ENCODE data around the gene DYNLRB1.

GRCh38 chr20:34507702-34508413 lies 8.4 kb upstream of the DYNLRB1 start:
- TF ChIP-seq SPEN (CRISPR knock-in tag; IDR thresholded peaks at IDR 0.05; ENCODE audit: low read depth) (no peak), CTCF (CRISPR knock-in tag; IDR thresholded peaks at IDR 0.05) (no peak), ZNF766 (CRISPR knock-in tag; IDR thresholded peaks at IDR 0.05; ENCODE audit: borderline replicate concordance) (no peak), ZNF317 (CRISPR knock-in tag; IDR thresholded peaks at IDR 0.05) (no peak), ZBTB33 (CRISPR knock-in tag; IDR thresholded peaks at IDR 0.05) (no peak), TAF1 (CRISPR knock-in tag; IDR thresholded peaks at IDR 0.05) (no peak), POLR2AphosphoS5 (IDR thresholded peaks at IDR 0.05; ENCODE audit: low read depth, low read length) (no peak), ZNF800 (CRISPR knock-in tag; IDR thresholded peaks at IDR 0.05) (no peak), JUN (CRISPR knock-in tag; IDR thresholded peaks at IDR 0.05) (no peak)

Data from HepG2 (cell line).